Stimulated activated CD8-positive, alpha-beta memory T cell treated with anti-CD3 and anti-CD28 coated beads, Interleukin-15, amount 100 ng/mL, for 4 hours (primary cell): ENCODE measurements around the gene SIPA1.

Experiments
- DNase-seq, 2 donors: peaks; one replicate each; pipeline ENCODE4 v3.0.0-alpha.2; 2020; ENCODE audit warnings: low read depth in 2 of 2

SIPA1 gene, protein sequence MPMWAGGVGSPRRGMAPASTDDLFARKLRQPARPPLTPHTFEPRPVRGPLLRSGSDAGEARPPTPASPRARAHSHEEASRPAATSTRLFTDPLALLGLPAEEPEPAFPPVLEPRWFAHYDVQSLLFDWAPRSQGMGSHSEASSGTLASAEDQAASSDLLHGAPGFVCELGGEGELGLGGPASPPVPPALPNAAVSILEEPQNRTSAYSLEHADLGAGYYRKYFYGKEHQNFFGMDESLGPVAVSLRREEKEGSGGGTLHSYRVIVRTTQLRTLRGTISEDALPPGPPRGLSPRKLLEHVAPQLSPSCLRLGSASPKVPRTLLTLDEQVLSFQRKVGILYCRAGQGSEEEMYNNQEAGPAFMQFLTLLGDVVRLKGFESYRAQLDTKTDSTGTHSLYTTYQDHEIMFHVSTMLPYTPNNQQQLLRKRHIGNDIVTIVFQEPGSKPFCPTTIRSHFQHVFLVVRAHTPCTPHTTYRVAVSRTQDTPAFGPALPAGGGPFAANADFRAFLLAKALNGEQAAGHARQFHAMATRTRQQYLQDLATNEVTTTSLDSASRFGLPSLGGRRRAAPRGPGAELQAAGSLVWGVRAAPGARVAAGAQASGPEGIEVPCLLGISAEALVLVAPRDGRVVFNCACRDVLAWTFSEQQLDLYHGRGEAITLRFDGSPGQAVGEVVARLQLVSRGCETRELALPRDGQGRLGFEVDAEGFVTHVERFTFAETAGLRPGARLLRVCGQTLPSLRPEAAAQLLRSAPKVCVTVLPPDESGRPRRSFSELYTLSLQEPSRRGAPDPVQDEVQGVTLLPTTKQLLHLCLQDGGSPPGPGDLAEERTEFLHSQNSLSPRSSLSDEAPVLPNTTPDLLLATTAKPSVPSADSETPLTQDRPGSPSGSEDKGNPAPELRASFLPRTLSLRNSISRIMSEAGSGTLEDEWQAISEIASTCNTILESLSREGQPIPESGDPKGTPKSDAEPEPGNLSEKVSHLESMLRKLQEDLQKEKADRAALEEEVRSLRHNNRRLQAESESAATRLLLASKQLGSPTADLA

DNA sequence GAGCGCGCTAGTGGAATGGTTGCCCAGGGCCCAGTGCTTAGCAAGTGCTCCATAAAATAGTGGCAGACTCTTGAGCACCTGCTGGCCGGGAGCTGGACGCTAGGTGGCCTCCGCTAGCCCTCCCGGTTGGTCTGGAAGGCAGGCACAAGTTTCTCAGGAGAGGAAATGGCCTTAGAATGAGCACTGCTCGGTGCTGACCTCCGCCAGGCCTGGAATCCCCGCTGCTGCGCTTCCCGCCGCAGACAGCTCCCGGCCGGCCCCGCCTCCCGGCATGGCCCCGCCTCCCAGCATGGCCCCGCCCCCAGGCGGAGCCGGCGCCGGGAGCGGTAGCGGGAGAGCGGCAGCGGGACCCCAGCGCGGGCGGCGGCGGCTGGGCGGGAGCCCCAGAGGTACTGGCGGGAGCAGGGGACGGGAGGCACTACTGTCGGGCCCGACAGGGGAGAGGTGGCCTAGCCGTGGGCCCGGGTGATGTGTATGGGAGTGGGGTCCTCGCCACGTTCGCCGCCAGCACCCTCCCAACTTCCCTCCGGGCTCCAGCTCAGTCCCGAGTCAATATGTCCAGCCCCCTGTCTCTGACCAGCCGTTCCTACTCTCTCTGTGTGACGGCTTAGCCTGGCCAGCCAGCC, at the start of gene SIPA1:
Gene SIPA1 (plus strand): TSS at position 308 of the 626 bp plus-strand sequence. CDS start 2,821 bp downstream, outside the sequence.
- peak; percentile 34 to 57 for DNase-seq

DNA sequence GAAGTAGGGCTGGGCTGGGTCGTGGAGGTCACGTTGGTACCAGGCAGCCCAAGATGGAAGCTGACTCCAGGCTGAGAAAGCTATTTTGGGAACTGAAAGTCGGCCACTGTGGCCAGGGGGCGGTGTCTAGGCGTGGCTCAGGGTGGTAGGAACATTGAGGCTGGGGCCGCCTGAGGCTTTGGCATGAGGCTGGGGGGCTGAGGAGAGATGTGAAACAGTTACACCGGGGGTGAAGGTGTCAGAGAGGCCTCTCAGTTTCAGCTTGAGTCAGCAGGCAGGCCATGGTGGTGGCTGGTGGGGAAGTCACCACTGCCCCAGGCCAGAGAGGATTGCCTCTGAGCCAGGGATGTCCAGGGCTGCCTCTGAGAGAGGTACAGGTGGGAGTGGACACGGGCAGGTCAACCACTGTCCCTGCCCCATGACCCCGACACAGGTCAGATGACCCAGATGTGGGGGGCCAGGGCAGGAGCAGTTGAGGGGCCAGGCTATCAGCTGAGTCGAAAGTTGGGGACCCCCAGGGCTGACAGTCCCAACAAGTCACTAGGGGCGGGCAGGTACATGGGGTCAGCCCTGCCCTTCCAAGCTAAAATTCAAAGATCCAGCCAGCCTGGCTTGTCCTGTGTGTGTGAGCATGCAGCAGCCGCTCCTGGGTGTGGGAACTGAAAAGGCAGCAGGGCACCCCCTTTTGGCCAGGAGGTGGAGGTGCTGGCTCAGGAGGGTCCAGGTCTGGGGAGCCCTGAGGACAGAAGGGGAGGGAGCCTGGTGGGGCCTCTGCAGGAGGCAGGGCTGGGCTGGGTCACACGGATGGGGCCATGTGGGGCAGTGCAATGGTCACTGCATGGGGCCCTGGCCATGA, 49.5 kb upstream of the SIPA1 start:
- DNase-seq, result peak; percentile 43 to 57

DNA sequence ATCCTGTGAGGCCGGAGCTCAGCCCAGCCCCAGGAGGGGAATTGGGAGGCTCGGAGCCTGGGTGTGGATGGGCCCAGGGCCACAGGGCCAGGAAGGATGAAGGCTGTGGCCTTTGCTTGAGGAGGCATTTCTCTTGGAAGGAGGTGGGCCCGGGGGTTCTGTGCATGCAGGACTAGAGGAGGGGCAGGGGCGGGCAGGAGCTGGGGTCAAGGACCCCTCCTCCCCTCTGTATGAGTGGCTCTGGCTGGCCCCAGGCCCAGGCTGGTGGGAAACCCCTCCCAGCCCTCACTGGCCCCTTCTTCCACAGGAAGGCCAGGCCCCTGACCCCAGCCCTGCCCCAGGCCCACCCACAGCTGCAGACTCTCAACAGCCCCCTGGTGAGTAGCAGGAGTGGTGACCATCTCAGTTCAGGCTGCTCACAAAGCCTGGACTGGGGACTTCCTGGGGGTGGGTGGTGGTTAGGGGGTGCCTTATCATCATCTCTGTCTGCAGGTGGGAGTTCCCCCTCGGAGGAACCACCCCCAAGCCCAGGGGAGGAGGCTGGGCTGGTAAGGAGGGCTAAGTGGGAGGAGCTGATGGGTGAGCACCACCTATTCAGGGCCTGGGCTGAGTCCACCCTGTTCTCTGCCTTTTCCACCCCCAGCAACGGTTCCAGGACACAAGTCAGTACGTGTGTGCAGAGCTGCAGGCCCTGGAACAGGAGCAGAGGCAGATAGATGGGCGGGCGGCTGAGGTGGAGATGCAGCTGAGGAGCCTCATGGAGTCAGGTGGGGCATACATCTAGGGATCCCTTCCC, 48.3 kb upstream of the SIPA1 start:
- DNase-seq, result no peak

DNA sequence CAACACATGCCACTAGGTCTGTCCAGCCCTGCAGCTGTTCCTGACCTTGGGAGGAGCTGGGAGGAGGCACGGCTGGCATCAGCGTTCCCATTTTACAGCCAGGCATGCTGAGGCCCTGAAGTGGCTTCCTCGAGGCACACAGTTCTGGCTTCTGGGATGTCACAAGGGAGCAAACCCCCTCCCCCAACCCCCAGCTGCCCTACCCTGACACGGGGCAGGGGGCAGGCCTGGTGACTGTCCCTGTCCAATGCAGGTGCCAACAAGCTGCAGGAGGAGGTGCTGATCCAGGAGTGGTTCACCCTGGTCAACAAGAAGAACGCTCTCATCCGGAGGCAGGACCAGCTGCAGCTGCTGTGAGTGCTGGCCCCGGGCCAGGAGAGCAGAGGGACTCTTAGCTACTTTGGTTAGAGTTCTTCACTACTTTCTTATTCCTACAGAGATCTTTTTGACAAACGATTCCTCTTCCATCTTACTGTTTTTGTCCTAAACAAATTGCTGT, 47.6 kb upstream of the SIPA1 start:
- DNase-seq, result no peak

DNA sequence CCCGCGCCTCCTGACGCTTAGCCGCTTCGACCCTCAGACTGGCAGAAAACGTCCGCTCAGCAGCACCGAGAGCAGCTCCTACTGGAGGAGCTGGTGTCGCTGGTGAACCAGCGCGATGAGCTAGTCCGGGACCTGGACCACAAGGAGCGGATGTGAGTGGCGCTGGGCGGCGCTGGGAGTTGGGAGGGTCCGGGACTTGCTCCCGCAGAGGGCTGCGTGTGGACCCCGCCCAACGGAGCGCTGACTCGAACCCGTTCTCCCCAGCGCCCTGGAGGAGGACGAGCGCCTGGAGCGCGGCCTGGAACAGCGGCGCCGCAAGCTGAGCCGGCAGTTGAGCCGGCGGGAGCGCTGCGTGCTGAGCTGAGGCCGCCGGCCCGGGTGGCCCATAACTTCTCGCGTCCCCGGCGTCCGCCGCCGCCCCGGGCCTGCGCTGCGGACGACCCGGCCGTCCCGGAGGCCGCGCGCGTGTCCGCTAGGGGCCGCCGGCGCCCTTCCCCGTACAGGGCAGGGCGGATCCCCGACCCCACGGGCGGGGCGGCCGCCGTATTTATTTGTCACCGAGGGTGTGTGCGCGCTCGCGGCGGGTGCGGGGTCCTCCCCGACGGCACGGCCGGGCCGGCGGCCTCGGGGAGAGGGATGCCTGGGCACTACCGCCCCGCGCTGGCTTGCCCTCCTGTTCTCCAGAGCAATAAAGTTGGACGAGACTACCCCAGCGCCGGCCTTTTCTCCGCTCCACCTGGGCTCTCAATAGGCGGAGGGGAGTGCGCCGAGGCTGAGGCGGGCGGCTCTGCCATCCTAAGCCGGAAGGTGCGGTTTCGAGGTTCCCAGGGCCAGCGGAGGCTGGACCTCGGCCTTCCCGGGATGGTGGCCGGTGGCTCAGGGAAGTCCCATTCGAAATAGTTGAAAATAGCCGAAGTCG, 45.7 kb upstream of the SIPA1 start:
- DNase-seq, result no peak

DNA sequence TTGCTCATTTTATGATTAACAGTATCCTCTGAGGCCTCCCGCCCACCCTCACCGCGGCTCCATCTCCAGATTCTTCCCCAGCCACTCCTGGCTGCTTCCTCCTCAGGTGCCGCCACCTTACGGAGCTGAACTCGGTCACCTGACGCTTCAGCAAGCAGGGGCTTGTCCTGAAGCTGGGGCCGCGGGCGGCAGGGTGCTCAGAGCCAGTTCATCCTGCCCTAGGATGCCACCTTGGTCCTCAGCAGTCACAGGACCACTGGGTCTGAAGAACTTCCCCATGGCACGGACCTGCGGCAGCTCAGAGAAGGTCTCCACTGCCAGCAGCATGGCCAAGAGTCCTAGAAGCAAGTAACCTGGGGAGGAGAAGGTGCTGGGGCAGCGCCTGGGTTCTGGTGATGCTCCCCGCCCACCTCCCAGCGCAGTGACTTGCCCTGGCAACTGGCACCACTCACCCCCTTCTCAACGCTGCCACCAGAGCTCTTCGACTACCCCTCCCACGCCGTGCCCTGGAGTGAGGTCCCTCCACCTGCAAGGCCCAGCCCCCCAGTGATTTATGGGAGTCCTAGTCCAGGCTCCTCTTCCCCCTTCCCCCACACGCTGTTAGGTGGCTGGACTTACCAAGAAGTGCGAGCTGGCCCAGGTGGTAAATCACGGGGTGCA, 44.9 kb upstream of the SIPA1 start:
- DNase-seq, result no peak

DNA sequence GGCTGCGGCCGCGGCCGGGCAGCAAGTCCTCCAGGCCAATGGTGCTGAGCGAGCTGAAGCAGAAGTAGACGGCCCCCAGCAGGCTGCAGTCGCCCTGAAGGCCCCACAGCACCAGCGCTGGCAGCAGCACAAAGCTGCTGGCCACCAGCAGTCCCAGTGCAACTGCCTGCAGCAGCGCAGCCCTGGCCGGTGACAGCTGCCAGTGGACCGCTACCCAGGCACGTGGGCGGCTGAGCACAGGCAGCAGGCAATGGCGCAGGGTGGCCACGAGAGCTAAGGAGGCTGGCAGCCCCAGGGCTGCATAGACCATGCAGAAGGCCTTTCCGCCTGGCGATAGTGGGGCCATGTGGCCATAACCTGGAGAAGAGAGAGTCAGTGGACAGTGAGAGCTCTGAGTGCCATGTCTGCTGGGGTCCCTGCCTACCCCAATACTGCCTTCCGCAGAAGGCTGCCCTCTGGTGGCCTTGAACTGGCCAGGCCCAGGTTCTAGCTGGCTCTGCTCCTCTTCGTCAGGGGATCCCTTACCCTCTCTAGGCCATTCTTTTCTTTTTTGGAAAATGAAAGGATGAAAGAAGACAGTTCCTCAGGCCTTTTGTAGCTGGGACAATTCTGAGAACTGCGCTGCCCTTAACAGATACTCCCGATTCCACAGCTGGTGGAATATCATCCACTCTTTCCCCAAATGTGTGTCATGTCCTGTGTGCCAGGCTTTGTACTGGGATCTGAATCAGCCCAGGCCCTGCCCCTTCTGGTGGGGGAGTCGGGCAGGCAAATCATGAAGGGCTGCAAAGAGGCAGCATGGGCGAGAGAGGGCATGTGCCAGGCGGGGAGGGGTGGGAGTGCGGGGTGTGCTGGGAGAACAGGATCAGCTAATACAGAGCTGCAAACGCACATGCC, 44.1 kb upstream of the SIPA1 start:
- no peak for DNase-seq

DNA sequence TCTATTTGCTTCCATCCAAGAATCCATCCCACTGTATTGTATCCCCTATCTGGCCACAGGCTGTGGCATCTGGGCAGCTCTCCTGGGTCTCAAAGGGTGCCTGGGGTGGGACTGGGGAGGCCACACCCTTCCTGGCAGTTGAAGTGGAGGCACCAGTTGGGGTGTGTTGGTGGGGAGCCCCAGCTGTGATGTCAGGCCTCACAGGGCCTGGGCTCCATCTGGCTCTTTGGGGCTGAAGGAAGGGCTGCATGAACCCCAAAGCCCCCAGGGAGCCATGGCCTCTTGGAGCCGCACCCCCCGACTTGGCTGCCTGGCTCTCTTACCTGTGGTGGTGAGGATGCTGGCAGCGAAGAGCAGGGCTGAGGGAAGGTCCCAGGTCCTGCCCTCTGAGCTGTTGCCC, 42.8 kb upstream of the SIPA1 start:
- no peak for DNase-seq

DNA sequence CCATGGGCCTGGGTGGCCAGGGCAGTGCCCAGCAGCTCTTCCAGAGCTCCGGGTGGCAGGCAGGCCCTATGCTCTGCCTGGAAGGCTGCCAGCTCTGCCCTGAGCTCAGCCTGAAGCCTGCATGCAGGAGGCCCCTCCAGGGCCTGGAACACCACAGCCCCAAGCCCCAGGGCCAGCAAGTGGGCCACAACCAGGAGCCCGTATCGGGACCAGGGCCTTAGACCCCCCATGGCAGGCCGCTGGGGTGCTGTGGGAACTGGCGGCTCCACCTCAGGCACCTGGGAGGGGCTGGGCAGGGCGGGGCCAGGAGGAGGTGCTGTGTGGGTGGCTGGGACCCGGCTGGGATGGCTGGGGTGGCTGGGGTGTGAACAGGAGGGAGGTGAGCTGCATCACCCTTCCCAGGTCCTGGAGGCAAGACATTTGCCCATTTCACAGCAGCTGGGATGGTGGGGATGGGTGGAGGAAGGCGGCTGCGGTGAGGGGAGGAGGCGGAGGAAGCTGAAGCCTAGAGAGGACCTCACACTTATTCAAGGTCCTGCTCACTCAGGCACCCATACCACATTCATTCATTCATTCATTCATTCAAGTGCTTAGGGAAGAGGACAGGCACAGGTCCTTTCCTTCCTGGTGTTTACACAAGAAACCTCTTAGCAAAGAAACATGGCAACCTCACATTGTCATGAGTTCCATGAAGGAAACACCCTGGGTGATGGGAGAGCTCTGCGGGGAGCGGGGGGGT, 42.2 kb upstream of the SIPA1 start, which contains the start of gene KCNK7:
Gene KCNK7 (minus strand): TSS at position 258 of the 739 bp plus-strand sequence. CDS start 28 bp downstream, at position 230.
- DNase-seq, result no peak

DNA sequence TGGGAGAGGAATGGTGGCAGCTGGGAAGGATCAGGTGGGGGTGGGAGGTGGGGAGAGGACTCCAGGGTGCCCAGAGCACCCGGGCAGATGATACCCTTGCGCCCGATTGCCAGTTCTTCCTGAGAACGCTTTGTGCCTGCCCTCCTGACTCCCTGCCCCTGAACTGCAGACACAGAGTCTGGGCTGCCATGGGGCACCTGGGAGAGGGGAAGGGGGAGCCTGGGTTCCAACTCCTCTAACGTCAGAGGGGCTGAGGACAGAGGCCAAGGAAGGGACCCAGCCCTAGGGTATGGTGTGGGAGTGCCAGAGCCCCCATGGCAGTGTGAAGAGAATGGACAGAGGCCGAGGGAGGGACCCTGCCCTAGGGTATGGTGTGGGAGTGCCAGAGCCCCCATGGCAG, 41.4 kb upstream of the SIPA1 start:
- no peak for DNase-seq

DNA sequence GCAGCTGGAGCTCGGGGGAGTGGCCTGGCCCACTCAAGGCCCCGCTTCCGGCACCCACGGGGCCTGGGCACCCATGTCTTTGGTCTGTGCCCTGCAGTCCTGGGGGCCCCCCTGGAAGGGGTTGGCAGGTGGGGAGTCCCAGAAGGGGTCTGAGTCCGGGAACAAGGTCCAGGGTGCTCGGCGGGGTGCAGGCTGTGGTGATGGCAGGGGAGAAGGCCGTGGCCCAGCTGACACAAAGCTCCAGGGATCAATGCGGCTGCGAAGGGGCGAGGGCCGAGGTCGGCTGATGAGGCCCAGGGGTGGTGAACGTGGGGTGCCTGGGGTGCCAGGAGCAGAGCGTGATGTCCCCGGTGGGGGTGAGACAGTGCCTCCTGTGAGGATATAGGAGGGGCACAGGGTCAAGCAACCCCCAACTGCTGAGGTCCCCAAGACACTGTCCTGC, 39.6 kb upstream of the SIPA1 start:
- no peak for DNase-seq

DNA sequence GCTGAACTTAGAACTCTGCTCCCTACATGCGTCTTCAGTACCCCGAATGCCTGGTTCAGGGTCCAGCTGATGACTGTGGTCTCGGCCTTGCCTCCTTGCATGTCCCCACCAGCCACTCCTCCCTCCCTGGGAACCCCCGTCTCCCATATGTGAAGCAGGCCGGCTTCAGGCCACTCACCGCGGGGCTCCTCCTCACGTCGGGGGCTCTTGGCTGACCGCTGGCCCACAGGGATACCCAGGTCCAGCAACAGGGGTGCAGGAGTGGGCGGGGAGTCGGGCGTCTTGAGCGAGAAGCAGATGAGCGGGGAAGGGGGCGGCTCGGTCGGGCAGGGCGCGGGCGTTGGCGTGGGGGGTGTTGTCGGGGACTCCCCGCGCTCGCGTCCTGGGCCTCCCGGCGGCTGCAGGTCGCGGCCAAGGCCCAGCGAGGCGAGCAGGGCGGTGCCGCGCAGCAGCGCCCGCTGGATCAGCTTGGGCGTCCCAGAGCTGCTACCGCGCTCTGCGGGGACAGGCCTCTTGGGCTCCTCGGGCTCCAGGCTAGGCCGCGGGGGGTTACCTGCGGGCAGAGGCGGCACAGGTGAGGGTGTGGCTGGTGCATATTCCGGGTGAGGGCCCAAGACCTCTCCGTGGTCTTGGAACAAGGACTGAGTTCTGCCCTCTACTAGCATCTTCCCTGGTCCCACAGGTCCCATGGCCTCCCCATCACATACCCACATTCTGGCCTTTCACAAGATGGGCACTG, 38.5 kb upstream of the SIPA1 start:
- DNase-seq, result no peak

DNA sequence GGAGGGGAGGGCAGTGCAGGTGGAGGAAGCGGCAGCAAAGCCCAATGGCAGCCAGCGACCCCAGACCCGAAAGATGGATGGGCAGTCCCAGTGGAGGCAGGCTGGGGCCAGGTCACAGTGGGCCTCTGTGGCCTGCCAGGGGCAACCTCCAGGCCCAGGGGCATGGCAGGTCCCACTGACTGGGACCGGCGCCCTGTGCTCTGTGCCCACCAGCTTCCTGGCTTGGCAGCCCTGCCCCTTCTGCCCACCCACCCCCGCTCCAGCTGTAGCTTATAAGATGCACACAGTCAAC, 38.0 kb upstream of the SIPA1 start:
- DNase-seq, result no peak

DNA sequence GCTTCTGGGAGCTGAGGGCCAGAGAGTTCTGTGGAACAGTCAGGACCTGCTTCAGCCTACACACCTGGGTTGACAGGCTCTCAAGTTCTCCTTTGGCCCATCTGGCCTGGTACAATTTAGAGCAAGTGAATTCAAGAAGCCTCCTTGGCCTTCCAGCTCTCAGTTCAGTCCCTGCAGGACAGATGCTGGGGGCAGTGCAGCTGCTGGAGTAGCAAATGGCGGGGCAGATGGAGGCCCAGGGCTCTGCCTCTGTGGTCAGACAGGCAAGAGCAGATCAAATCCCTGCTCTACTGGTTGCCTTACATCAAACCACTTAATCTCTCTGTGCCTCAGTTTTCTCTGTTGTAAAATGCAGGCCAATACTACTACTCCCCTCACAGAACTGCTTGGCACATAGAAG, 33.6 kb upstream of the SIPA1 start:
- DNase-seq, result no peak

DNA sequence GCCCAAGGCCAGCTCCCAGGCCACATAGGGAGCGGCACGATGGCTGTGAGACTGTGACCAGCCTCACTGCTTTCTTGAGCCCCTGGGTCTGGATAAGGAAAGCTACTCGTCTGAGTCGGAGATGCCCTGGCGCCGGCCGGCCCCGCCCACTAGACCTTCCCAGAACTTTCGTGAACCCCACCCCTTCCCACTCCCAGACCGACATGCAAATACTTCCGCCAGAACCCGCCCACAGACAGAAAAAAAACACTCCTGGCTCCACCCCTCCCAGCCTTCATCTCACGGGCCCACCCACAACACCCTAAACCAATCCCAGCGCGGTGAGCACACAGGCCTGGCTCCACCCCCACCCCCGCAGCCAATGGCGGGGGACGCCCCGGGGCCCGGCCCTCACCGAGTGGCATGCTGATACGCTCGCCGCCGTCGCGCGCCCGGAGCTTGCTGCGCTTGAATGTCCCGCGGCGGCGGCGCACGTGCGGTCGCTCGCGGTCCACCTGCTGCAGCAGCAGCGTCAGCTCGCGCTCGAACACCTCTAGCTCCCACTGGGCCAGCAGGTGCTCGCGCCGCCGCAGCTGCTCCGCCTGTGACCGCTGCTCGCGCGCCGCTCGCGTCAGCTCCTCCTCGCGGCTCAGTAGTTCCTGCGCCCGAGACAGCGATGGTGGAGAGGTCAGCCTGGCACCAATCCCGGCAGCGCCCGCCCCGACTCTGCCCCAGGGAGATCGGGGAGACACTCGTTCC, 30.9 kb upstream of the SIPA1 start:
- DNase-seq, result no peak
